EH (cell line): Measurements from ENCODE around the gene ITPR2.
"Not testable (repeated sequence)": the region's sequence is repeated elsewhere in the genome, so short reads cannot be mapped to it uniquely, and the experiment has no call there.

ENCODE experiments used
- DNase-seq: peaks from one replicate; pipeline ENCODE4 v3.0.0-alpha.2; 2015; ENCODE audit warnings: low read depth

The ITPR2 gene

GRCh38 chr12:26832822-26833742 lies at the start of gene ITPR2:
TSS of gene ITPR2 (minus strand) at chr12:26833194. CDS start at chr12:26832781, 413 bp downstream.
- DNase-seq = peak; percentile 93

GRCh38 chr12:26880625-26881024 lies 47.6 kb upstream of the ITPR2 start:
- DNase-seq = no peak

GRCh38 chr12:26878661-26879119 lies 45.7 kb upstream of the ITPR2 start:
- DNase-seq = peak; percentile 1

- DNase-seq = no peak
Observed at GRCh38 chr12:26874501-26875296, 41.7 kb upstream of the ITPR2 start.

GRCh38 chr12:26872625-26873024 lies 39.6 kb upstream of the ITPR2 start:
- no peak for DNase-seq

GRCh38 chr12:26871985-26872384 lies 39.0 kb upstream of the ITPR2 start:
- no peak for DNase-seq

- DNase-seq = peak; percentile 56
Observed at GRCh38 chr12:26870491-26871419, 37.8 kb upstream of the ITPR2 start.

GRCh38 chr12:26869908-26870459 lies 37.0 kb upstream of the ITPR2 start:
- no peak for DNase-seq

- no peak for DNase-seq
Observed at GRCh38 chr12:26869104-26869494, 36.1 kb upstream of the ITPR2 start.

GRCh38 chr12:26868447-26869103 lies 35.6 kb upstream of the ITPR2 start:
- DNase-seq = no peak

GRCh38 chr12:26867080-26867479 lies 34.1 kb upstream of the ITPR2 start:
- no peak for DNase-seq

- DNase-seq = peak; percentile 9
Observed at GRCh38 chr12:26863515-26863914, 30.5 kb upstream of the ITPR2 start.

- DNase-seq = not testable (repeated sequence)
Observed at GRCh38 chr12:26862787-26863186, 29.8 kb upstream of the ITPR2 start.

- DNase-seq = no peak
Observed at GRCh38 chr12:26861690-26862089, 28.7 kb upstream of the ITPR2 start.

GRCh38 chr12:26857465-26858176 lies 24.6 kb upstream of the ITPR2 start:
- no peak for DNase-seq

- DNase-seq = no peak
Observed at GRCh38 chr12:26855337-26855736, 22.3 kb upstream of the ITPR2 start.

GRCh38 chr12:26854031-26854390 lies 21.0 kb upstream of the ITPR2 start:
- no peak for DNase-seq

- DNase-seq = peak; percentile 69
Observed at GRCh38 chr12:26853303-26854030, 20.5 kb upstream of the ITPR2 start.

GRCh38 chr12:26851031-26851809 lies 18.2 kb upstream of the ITPR2 start:
- no peak for DNase-seq
